GM21619 (cell line): ENCODE data around the gene PMM2.
"Not testable (repeated sequence)": the region's sequence is repeated elsewhere in the genome, so short reads cannot be mapped to it uniquely, and the experiment has no call there.

Experiments used
- ATAC-seq: cut with Tn5 transposase; IDR thresholded peaks from one replicate; pipeline ENCODE4 v1.9.1; 2021; ENCODE audit not compliant: unreplicated experiment

PMM2 gene

GRCh38 chr16:8816967-8817655 is 19.5 kb downstream of the PMM2 start:
- ATAC-seq, result no peak

GRCh38 chr16:8818504-8819270 is 21.0 kb downstream of the PMM2 start:
- ATAC-seq, result peak; percentile 85

- ATAC-seq, result no peak
Measured at GRCh38 chr16:8819411-8820034, 21.9 kb downstream of the PMM2 start.

- ATAC-seq, result no peak
Measured at GRCh38 chr16:8822403-8822802, 24.8 kb downstream of the PMM2 start.

- no peak for ATAC-seq
Measured at GRCh38 chr16:8826278-8826879, 28.7 kb downstream of the PMM2 start.

- no peak for ATAC-seq
Measured at GRCh38 chr16:8828541-8829165, 31.0 kb downstream of the PMM2 start.

- ATAC-seq, result no peak
Measured at GRCh38 chr16:8831450-8831849, 33.8 kb downstream of the PMM2 start.

- ATAC-seq, result no peak
Measured at GRCh38 chr16:8831871-8832716, 34.5 kb downstream of the PMM2 start.

- no peak for ATAC-seq
Measured at GRCh38 chr16:8832717-8833105, 35.1 kb downstream of the PMM2 start.

- not testable (repeated sequence) for ATAC-seq
Measured at GRCh38 chr16:8836797-8837196, 39.2 kb downstream of the PMM2 start.

- not testable (repeated sequence) for ATAC-seq
Measured at GRCh38 chr16:8837594-8837993, 40.0 kb downstream of the PMM2 start.

- ATAC-seq, result not testable (repeated sequence)
Measured at GRCh38 chr16:8842016-8842415, 44.4 kb downstream of the PMM2 start.

- not testable (repeated sequence) for ATAC-seq
Measured at GRCh38 chr16:8843296-8843695, 45.7 kb downstream of the PMM2 start.

GRCh38 chr16:8845699-8846298 is 48.2 kb downstream of the PMM2 start:
- ATAC-seq, result no peak

- ATAC-seq, result no peak
Measured at GRCh38 chr16:8846401-8846932, 48.8 kb downstream of the PMM2 start.

GRCh38 chr16:8847145-8847544 is 49.5 kb downstream of the PMM2 start:
- no peak for ATAC-seq

- no peak for ATAC-seq
Measured at GRCh38 chr16:8847623-8848022, 50.0 kb downstream of the PMM2 start.

GRCh38 chr16:8848231-8848938 is 50.7 kb downstream of the PMM2 start:
- no peak for ATAC-seq

GRCh38 chr16:8848939-8849391 is 51.3 kb downstream of the PMM2 start:
- ATAC-seq, result no peak
